HG03354 (cell line): ENCODE measurements around the gene HOXA13.

ENCODE experiments used
- ATAC-seq: cut with Tn5 transposase; IDR thresholded peaks from one replicate; pipeline ENCODE4 v1.9.1; 2021; ENCODE audit warnings: mild to moderate bottlenecking; ENCODE audit not compliant: unreplicated experiment, poor library complexity, severe bottlenecking

The HOXA13 gene

DNA sequence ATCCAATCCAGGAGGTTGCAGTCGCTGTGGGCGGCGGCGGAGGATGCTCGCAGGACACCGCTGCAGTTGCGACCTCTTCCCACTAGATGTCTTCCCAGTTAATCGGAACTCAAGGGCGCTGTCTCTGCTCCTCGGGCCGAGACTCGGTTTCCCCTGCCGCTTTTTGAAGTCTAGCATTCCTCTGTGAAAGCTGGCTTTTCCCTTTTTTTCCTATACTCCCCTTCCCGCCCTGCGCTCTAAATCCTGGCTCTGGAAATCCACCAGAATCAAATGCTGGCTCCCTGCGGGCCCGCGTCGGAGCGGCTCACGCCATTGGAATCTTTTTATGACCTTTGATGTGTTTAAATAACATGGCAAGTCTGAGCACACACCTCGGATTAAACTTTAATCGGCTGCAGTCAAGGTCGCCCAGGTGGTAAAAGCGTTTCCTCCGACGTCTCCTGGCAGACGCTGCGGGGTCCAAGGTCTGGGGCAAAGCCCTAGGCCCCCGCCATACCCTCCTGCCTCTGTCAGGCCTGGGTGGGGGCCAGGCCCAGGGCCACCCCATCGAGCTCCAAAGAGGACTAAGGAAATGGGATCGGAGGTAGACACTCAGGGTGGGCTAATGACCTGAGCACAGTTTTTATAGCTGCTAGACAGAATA is 10.7 kb upstream of the HOXA13 start:
- no peak for ATAC-seq

DNA sequence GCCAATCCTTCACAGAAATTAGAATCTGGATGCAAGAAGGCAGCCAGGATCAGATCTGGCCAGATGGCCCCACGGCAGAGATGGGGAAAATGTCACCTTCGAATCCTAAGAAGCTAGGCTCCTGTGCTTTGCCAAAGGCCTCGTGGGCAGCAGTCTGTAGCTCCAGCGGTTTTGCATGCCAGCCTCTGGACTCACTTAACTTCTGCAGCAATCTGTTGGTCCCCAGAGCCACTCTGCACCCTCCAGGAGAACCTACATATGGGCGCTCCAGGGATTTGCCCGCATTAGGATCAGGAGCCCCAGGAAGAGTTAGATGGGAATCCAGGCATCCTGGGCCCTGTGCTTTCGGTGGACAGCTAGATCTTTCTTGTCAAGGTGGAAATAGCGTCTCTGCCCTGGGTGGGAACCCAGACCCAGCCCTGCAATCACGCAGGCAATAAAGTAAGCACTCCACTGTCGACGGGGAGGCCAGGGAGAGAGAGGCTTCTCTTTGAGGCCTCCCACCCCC is 10.1 kb upstream of the HOXA13 start:
- no peak for ATAC-seq

DNA sequence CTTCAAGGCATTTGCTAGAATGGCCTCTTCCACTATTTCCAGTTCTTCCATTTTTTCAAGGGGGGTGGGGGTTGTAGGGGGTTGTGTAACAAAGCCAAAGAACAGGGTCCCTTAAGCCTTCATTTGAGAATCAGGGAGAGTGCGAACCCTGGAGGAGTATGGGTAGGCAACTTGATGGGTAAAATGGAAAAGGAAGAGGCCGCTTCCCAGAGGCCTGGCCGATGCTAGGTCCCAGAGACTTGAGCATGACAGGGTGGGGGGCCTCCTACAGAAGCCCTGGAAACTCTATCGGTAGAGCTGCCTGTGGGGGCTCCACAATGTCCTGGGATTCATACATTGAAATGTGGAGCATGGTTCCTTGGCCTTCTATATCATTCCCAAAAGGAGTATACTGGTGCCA is 9.1 kb upstream of the HOXA13 start:
- ATAC-seq, result no peak

DNA sequence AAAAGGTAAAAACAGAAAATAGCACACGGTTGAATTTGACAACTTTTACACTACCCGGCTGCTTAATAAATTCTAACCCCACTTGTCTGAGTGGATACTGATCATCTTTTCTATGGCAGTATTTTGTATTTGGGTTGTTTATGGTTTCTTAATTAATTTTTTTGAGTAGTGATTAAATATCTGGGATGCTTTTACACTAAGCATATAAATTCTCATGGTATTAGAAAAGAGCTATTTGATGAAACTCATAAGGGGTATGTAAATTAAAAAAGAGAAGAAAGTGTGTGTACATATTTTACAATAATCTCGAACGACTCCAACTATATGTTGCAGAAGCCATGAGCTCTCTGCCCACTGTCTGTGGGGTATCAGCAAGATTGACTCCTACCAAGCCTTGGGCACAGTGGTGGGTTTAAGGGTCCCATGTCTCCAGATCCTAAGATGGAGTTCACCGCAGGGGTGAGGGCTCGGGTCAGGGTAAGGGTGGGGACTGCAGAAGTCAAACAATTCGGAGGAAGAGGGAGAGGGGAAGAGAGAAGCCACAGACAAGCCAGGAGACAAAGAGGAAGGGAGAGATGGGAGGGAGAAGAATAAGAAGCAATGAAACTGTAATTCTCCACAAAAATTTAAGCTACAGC is 7.6 kb upstream of the HOXA13 start:
- ATAC-seq, result no peak

DNA sequence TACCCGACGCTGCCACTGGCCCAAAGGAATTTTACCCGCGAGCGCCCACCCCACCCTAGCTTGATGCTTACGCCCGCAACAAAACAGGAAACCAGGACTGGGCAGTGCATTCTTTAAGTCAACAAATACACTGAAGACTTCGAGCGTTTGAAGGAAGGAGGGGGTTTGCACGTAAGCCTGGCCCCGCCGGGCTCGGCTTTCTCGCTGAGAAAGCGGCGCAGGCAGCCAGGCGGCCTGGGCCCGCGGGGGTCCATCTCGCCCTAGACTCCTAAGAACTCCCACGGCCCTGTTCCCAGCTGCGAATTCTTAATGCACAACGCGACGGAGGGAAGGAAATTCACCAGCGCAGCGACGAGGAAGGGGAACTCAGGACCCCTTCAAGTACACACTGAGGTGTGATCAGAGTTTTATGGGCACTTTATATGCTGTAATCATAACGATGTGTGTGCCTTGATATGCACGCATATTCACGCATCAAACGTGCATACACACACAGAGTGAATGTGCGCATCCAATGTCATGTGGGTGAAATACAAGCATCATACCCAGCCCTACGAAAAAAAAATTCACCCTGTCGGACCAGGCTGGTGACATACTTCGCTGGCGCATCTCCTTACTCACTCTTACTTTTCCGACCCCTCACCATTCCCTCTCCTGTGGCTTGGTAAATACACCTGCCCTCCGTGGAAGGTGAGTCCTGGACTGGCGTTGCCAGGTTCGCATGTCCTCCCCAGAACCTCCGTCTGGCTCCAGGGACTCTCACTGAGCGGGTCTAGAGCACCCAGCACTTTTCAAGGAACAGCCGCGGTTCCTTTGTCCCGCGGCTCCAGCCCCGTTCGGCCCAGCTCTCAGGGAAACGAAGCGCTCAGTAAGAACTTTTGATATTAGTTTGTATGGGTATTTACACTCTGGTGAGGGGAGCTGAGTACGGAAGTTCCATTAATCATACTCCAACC is 5.7 kb upstream of the HOXA13 start:
- ATAC-seq, result no peak

DNA sequence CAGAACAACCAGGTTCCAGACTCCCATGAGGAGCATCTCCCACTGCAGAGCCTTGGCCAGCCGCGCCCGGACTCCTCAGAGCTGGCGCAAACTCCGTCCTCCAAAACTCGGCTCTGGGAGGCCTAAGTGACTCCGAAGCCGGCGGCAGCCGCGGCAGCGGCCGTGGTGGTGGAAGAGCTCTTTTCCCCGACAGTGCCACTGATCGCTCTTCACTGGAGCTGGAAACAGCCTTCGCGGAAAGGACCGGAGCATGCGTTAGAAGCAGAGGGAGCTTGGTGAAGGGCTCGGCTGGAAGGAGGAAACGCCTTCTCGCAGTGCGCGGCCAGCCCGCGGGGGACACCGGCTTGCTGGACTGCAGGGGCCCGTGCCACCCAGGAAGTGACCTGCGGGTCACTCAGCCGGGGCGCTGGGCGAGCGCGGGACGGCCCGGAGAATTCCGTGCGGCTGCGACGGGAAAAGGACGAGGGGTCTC is 5.0 kb upstream of the HOXA13 start:
- ATAC-seq, result no peak

DNA sequence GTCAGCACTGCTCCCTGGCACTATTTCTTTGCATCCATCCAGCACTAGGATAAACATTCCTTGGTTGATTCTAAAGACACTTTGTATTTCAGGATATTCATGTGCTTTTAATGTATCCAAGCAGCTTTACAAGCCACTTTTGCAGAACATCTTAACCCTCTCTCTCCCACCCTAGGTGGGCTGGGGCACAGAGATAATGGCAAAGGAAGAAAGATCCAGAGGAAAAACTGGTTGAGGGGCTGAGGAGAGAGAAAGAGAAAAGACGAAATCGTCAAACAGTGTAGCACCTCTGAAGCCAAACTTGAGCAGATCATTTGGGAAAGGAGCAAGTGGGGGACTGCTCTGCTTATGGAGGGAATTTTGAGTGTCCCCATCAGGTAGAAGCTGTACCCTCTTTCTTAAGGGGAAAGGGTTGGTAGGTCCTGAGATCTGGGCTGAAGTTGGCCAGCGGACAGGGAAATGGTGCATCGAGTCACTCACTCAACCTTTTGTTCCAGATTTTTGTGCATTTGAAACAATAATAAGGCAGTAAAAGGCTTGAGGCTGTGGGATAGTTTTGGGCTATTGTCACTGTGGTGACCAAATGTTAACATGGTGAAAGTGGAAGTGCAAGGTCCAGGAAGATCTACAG is 4.2 kb upstream of the HOXA13 start:
- no peak for ATAC-seq

DNA sequence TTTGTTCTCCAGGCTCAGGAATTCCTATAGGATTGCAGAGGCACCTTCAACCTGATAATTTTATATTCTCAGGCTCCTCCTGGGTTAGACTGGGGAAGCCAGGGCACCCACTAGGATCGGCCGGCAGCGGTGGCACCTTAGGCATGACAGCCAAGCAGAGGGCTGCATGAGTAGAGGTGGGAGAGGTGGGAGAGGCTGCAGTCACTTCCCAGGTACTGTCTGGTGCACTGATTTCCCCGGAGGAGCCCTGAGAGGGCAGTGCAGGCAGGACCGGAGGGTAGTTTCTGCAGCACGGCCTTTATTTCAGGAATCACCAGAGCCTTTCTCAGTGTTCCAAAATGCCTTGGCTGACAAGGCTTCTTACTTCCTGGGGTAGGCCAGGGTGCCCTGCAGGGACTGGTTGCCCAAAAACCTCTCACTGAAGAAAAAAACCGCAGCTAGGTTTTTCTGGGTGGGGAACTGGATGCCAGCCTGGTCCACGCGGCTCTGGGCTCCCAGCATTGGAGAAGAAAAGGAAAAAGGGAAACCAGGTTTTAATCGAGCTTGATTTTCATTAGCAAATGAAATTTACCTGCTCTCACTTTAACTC is 3.6 kb upstream of the HOXA13 start:
- ATAC-seq, result no peak

DNA sequence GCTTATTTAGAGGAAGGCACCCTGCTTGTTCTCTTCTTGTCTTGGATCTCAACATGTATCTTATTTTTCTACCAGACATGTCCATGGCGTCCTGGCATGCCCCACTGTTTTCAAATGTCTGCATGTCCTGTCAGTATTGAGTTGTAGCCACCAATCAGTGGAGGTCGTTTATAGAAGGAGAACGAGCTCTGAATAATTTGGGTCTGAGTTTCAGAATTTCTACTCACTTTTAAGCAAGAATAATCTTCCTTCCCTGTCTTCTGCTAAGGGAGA is 2.9 kb upstream of the HOXA13 start:
- ATAC-seq, result no peak

DNA sequence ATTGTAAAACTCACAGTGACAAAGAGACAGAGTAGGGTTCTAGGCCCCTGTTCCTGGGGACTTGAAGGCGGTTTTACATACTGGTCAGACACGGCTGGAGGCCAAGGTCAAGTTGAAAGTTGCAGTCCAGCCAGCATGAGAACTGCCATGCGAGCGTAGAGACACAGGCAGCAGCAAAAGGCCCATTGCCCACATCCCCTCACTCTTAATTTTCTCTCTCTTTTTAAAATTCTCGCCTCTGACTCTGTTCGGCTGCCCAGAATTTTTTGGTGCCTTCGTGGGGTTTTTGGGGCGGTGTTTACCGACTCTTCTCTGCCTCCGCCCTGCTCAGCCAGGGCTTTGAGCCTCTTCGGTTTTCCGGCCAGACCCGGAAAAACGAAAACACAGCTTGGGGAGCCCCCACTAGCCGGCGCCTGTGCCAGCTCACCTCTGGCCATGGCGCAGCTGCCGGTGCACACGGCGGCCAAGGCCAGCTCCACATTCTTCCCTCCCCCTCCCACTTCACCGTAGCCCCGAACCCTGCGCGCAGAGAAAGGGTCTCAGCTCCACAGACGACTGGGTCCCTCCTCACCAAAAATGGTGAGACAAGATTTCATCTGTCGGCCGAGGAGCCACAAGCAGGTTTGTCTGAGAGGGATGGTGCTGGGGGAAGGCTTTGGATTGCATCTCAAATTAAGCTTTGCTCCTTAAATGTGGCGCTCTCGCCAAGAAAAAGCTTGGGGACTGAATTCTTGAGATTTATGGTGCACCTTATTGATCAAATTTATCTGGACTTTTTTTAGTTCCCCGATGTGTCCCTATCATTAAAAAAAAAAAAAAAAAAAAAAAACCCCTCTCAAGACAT is 2.3 kb upstream of the HOXA13 start:
- no peak for ATAC-seq

DNA sequence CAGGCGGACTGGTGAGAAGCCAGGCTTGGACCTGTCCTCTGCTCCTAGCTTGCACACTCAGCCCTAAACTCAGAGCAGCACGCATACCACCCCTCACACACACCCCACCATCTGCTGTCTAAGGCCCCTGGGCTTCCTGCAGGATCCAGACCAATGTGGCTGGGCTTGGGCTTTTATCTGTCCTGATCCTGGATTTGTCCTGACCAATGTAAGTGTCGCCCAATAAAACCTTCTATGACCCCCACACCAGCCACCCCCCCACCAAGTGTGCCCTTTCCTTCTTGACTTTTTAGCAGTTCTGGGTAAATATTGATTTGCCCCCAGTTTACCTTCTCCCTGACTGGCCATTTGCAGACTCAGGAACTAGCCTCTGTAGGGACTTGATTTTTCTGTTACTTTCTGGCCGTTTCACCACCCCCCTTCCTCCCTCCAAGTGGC is 1.7 kb upstream of the HOXA13 start:
- ATAC-seq, result no peak

DNA sequence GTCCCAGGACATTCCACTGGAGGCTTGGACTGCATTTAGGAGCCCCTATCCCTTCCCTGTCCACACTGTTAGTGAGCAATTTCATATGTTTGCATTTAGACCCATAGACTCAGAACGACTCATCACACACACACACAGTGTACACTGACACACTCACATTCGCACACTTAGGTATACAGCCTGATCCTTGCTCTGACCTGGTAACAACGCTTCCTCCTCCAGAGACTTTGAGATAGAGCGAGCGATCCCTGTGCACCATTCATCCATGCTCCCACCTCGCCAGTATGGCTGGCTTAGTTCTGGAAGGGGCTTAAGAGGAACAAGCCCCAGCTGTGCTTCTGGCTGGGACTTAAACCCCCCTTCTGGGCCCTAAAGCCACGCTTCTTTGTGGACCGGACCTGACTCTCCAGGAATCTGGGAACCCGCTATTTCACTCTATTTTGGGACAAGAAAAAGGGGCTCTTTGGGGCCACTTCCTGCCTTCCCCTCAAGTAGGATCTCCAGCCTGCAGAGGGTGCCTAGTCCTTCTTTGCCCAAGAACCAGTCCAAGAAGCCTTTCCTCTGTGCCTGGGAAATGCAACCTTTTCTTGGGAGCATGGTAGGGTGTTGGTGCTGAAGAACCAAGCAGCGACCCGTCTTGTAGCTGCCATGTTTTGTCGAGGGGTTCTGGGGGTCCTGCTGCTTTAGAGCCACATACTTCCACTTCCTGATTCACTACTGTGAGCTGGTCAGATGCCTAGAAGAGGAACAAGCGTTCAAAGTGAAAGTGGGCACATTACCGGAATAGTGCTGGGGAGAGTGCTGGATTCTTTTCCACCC is 1.1 kb upstream of the HOXA13 start:
- ATAC-seq, result no peak

DNA sequence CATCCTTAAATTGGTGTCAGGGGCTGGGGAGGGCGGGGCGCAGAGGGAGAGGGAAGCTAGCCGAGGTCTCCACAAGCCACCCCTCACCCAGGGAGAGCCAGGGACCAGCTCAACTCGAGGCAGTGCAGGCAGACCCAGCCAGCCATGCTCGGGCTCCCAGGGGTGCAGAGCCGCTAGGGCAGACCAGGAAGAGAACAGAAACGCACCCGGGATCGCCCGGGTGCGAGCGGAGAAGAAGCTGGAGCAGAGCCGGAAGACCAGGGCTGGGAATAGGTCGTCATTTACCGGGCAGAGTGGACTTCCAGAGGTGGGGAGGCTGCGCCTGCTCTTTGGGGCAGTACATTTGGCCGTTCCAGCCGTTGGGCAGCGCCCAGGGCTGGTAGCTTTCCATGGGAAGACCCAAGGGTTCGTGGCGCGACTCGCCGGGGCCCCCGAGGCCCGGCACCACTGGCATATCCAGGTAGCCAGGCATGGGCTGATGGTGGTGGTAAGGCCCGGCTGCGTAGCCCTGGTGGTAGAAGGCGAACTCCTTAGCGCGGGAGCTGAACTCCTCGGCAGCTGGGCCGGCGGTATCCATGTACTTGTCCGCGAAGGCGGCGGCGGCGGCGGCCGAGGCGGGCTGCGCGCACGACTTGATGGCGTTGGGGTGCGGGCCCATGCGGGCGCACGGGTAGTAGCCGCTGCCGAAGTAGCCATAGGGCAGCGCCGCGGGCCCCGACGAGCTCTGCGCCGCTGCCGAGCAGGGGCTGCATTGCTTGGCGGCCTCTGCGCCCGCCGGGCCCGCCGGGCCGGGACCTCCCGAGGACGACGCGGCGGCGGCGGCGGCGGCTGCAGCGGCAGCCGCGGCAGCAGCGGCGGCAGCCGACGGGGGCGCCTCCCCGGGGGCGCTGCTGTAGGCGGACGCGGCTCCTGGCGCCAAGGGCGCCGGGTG is 755 bp downstream of the HOXA13 start:
- ATAC-seq, result no peak

DNA sequence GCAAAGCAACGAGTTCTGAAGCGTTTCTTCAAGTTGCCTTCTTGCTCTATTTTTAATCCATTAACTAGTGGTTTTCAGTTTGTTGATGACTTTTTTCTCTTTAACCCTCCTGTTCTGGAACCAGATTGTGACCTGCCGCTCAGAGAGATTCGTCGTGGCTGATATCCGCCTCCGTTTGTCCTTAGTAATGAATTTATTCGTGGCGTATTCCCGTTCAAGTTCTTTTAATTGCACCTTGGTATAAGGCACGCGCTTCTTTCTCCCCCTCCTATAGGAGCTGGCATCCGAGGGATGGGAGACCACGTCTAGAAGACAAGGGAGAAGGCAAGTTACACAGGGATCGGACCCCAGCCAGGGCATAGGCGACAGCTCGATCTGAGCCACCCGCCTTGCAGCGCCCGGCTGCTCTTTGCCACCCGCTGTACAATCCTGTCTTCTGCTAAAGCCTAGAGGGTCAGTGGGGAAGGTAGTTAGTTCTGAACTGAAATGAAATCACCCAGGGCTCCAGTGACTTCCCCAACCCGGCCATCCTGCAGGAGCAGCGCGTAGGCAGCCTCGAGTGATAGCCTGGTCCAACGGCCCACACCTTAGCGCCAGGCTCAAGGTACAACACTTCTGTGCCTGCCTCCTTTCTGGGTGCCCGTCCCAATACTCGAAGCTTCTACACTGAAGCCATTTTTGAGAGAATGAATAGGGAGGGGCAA is 1.6 kb downstream of the HOXA13 start:
- ATAC-seq, result no peak

DNA sequence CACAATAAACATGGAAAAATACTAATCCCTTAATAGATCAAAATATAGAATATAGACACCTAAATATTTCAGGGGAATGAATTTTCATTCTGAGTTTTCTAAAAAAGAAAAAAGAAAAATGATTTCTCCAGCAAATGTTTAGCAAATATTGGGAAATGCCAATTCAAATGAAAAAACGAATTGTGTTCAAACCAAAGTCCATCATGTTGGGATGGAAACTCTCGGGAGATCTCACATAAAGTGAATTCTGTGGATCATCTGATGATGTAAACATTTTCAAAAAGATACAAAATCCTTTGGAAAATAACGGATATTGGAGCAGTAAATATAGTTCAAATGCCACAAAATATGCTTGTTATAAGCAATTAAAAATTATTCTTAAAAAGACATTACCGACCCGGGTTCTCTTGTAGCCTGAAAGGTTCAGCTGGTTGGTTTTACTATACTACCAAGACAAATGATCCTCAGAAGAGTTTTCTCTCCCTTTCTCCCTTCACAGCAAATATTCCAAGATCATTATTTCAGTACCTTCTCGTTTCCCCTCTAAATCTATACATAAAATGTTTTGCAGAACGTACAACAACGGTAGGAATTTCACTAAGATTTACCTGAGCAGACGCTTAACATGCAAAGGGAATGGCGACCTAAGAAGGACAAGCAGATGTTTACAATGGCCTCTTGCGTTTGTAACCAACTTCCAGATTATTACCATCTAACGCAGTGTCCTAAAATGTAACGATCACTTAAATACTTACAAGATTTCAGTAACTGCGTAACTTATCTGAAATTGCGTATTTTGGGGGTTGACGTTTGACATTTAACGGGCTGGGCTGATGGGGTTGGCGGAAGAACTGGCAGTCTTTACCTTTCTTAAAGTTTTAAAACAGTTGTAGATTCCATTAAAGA is 2.5 kb downstream of the HOXA13 start:
- ATAC-seq, result no peak
